Activated CD4-positive, alpha-beta memory T cell treated with anti-CD3 and anti-CD28 coated beads for 36 hours (primary cell): ENCODE measurements around the gene TCF7L1. TPM values are rescaled to one million over a fixed set of nuclear protein-coding genes. Genes with fewer than 3 reads are reported as not detected.
A peak's percentile ranks its signal among the peaks of the same experiment; 100 is the strongest.
"Not testable (repeated sequence)": the region's sequence is repeated elsewhere in the genome, so short reads cannot be mapped to it uniquely, and the experiment has no call there.

Experiments
- CTCF ChIA-PET: fragments of 350-600 bp; sonication (Branson Sonifier 250); formaldehyde crosslinking; loops from one replicate; lab custom pipeline; 2021; ENCODE audit warnings: antibody characterized with exemption, inconsistent platforms; lab: Charles Lee
- POLR2A ChIA-PET: fragments of 350-600 bp; sonication (Branson Sonifier 250); formaldehyde crosslinking; loops from one replicate; lab custom pipeline; 2021; ENCODE audit warnings: antibody characterized with exemption; lab: Charles Lee
- DNase-seq: peaks from one replicate; pipeline ENCODE4 v3.0.0-alpha.2; 2020
- H3K27ac Mint-ChIP-seq: one replicate; pipeline ENCODE4 v1.8.0; 2021; ENCODE audit warnings: mixed read lengths
- H3K27me3 Mint-ChIP-seq: one replicate; pipeline ENCODE4 v1.8.0; 2021; ENCODE audit warnings: mixed read lengths
- H3K36me3 Mint-ChIP-seq: one replicate; pipeline ENCODE4 v1.8.0; 2021; ENCODE audit warnings: mixed read lengths
- H3K4me1 Mint-ChIP-seq: one replicate; pipeline ENCODE4 v1.8.0; 2021; ENCODE audit warnings: low read depth, mixed read lengths
- H3K4me3 Mint-ChIP-seq: one replicate; pipeline ENCODE4 v1.8.0; 2021; ENCODE audit warnings: mild to moderate bottlenecking, mixed read lengths
- H3K9me3 Mint-ChIP-seq: one replicate; pipeline ENCODE4 v1.8.0; 2021; ENCODE audit warnings: mixed read lengths
- intact Hi-C: fragments of 100-400 bp; cut with micrococcal nuclease; formaldehyde crosslinking; loops from one replicate; pipeline ENCODE4 v1.15.1; 2023
- total RNA-seq, 2 experiments: library from RNA; stranded (reverse); gene quantifications; one replicate each; pipeline ENCODE4 v1.2.3, GENCODE V29; 2021

The TCF7L1 gene
- total RNA-seq, 2 experiments from 2014 or later = 0.07 TPM; not detected in 1

DNA sequence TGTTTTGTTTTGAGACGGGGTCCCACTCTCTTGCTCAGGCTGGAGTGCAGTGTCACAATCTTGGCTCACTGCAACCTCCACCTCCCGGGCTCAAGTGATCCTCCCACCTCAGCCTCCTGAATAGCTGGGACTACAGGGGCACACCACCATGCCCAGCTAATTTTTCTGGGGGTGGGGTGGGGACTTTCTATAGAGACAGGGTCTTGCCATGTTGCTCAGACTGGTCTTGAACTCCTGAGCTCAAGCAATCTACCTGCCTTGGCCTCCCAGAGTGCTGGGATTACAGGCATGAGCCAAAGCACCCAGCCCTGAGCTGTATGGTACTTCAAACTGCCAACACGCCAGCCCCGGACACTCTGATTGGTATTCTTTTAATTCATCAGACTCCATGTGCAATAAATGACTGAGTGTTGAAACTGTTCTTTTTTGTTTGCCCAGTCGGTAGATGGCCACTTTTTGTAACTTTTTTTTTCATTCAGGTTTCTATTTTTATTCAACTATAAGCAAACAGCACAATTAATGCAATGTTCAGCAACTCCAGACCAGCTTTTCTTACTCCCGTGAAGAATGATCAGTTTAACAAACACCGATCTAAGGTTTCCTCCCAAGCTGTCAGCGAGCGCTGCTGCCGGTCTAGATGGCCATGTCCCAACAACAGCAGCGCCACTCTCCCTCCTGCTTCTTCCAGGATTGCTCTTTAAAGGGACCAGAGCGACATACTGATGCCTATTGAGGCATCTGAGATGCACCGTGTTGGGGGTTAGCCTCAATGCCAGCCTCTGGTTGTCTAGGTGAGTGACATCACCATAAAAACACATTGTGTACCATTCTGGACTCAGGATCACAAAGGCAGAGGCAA, 207.1 kb downstream of the TCF7L1 start:
- Mint-ChIP-seq H3K9me3 (no peaks in the 10 kb centered on the region), H3K36me3 (peaks cover 15% of the 10 kb centered on the region), H3K4me3 (no peak overlapping the region), H3K27me3 (no peaks in the 10 kb centered on the region), H3K27ac (no peak overlapping the region), H3K4me1 (no peaks in the 10 kb centered on the region)
- DNase-seq = no peak
- ChIA-PET CTCF (no interaction called here), POLR2A (no interaction called here)
- intact Hi-C loops = no loop called here

DNA sequence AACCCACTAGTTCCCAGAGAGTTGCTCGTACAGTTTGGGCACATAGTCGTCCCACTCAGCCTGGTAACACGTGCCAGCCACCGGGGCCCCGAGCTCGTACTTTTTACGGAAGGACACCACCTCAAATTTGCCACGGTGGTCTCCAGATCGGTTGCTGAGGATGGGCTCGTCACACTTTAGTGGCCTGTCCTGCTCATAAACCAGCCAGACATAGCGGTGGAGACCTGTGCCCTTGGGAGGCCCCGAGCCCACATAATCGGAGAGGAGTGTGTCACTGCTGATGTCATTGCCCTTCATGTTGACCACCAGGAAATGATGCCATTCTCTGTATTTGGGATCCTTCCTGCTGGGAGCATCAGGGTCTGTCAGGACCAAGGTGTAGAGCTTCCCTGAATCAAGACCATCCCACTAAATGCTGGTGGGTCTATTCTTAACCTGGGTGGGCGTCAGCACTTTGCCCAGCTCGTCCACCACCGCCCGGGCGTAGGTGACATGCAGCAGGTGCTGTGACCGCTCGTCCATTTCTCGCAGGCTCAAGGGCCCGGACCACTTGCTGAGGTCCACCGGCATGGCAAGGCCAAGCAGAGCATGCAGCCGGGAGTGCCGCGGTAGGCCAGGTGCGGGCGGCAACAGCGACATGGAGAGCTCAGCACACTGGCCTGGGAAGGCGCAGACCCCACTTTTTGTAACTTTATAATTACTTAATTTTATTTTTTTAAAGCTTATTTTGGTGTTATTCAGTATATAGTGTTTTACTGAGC, 208.3 kb downstream of the TCF7L1 start:
- intact Hi-C loops = no loop called here
- Mint-ChIP-seq H3K4me1 (no peaks in the 10 kb centered on the region), H3K27ac (no peak overlapping the region), H3K27me3 (no peaks in the 10 kb centered on the region), H3K36me3 (peaks cover 15% of the 10 kb centered on the region), H3K4me3 (no peak overlapping the region), H3K9me3 (no peaks in the 10 kb centered on the region)
- CTCF ChIA-PET = interaction anchor here (0.7 kb wide), 1 partner anchor 13 kb away, joined by 3 read pairs; the partner anchor contains the start of genes ELMOD3 and RETSAT
- DNase-seq = no peak
- POLR2A ChIA-PET = no interaction called here

DNA sequence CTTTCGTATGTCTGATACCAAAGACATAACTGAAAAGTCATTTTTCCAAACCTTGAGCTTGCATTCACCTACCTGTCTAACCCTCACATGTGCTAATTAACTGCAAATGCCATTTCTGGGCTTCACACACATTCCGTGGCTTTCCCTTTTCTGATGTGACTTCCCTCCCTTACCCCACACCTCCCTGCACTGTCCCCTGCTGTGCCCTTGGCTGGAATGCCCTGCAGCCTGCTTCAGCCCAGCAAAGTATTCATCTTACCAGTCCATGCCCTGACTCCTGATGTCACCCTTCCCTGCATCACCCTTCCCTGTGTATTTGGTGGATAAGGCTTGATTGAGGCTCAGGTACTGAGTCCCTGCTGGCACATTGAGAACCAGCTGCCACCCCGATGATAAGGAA, 209.0 kb downstream of the TCF7L1 start:
- no peaks in the 10 kb centered on the region for H3K27me3 Mint-ChIP-seq
- ChIA-PET POLR2A (no interaction called here), CTCF (interaction anchor here (0.7 kb wide), 1 partner anchor 12 kb away, joined by 3 read pairs; the partner anchor contains the start of genes ELMOD3 and RETSAT)
- H3K36me3 Mint-ChIP-seq = peaks cover 15% of the 10 kb centered on the region
- intact Hi-C loops = no loop called here
- no peaks in the 10 kb centered on the region for H3K9me3 Mint-ChIP-seq
- H3K27ac Mint-ChIP-seq = no peak overlapping the region
- no peaks in the 10 kb centered on the region for H3K4me1 Mint-ChIP-seq
- no peak overlapping the region for H3K4me3 Mint-ChIP-seq
- DNase-seq = no peak

DNA sequence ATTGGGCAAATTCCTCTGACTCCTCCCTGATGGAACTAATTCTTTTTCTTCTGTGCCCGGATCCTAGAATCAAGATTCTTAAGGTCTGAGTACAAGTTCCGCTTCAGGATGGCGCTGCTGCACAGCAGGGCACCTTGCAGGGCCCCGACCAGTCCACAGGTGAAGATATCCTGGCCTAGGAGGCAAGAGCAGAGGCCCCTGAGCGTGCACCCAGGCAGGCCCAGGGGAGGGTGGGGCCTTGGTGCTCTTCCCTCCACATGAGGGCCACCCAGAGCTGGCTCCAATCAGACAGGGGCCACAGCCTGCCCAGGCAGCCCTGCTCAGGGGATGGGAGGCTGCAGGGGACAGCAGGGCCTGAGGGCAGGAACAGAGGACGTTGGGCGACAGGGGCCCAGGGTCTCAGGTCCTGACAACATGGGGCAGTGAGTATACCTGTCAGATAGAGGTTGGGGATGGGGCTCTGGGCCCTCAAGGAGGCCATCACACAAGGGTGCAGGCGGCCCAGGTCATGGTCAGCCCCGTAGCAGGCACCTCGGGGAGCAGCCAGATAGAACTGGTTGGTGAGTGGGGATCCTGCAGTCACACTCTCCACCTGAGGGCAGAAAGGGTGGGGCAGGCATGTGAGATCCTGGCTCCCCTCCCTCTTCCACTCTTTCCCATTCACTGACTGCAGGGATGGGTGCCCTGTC, 210.2 kb downstream of the TCF7L1 start:
- H3K4me3 Mint-ChIP-seq, H3K9me3 Mint-ChIP-seq, H3K4me1 Mint-ChIP-seq, H3K27ac Mint-ChIP-seq, intact Hi-C loops, CTCF ChIA-PET, POLR2A ChIA-PET, DNase-seq, H3K27me3 Mint-ChIP-seq: not testable (repeated sequence)
- peaks cover 18% of the 10 kb centered on the region for H3K36me3 Mint-ChIP-seq

DNA sequence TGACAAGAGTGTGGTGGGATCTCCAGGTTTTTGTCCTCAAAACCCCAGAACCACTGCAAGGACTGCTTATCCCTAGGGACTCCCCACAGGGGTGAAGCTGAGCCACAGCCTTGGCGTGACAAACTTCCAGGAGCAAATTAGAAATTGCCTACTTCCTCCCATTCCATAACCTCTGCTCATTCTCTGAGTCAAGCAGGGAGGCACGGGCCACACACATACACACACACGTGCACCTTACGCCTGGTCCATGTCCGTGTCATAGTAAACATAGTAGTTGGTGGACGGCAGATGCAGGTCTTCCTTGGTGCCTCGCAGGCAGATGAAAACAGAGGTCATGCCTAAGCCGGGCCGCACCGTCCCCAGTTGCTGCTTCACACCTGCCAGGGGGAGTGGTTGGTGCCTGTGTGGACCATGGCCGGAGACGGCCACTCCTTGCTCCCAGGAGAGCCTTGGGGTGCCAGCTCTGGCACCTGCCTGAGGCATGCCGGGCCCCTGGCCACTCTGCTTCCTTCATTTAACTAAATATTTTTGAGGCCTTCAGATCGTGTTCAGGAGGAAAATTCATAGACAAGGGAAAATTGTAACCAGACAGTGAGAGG, 211.3 kb downstream of the TCF7L1 start:
- CTCF ChIA-PET = no interaction called here
- intact Hi-C loops = no loop called here
- no peak for DNase-seq
- H3K27ac Mint-ChIP-seq = no peak overlapping the region
- no peaks in the 10 kb centered on the region for H3K9me3 Mint-ChIP-seq
- H3K36me3 Mint-ChIP-seq = peaks cover 19% of the 10 kb centered on the region
- no peak overlapping the region for H3K4me3 Mint-ChIP-seq
- POLR2A ChIA-PET = interaction anchor here (1.0 kb wide), 1 partner anchor 10 kb away, joined by 4 read pairs; the partner anchor contains the start of genes ELMOD3 and RETSAT
- H3K4me1 Mint-ChIP-seq = no peaks in the 10 kb centered on the region
- no peaks in the 10 kb centered on the region for H3K27me3 Mint-ChIP-seq

DNA sequence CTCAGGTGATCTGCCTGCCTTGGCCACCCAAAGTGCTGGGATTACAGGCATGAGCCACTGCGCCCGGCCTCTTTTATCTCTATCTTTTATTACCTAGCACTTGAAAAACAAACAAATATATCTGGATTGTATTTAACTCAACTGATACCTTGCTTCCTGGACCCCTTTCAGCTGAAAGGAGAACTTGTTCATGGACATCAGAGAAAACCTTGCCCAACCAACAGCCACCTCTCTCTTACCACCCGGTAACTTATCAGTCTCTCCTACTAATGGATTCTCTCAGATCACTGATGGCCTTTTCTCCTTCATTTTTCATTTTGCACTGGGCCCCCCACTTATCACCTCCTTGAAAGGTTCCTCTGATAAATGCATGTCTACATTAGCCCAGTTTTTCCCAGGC, 214.4 kb downstream of the TCF7L1 start:
- Mint-ChIP-seq H3K9me3 (no peaks in the 10 kb centered on the region), H3K4me3 (no peak overlapping the region), H3K36me3 (peaks cover 36% of the 10 kb centered on the region), H3K27ac (no peak overlapping the region), H3K4me1 (peaks cover 5% of the 10 kb centered on the region), H3K27me3 (no peaks in the 10 kb centered on the region)
- POLR2A ChIA-PET = no interaction called here
- no peak for DNase-seq
- CTCF ChIA-PET = no interaction called here
- intact Hi-C loops = no loop called here

DNA sequence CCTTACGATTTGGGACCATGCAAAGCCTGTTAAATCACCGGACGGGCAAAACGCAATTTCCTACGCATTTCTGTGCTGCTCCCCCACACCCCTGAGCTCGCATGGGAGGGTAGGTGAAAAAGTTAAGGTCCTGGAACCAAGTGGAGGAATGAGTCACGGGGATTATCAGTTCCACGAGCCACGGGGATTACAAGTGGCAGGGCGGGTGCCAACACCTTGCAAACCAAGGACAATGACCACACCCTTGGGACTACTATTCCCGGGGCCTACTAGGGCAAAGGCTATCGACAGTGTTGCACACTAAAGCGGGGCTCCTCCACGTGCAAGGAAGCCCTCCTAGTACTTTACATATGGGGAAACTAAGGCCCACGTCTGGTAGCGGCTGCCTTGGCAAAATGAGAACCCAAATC, 220.7 kb downstream of the TCF7L1 start:
- Mint-ChIP-seq H3K4me3 (peak overlapping the region; percentile 100), H3K27me3 (no peaks in the 10 kb centered on the region), H3K27ac (peak overlapping the region; percentile 95), H3K4me1 (peaks cover 40% of the 10 kb centered on the region), H3K36me3 (peaks cover 34% of the 10 kb centered on the region), H3K9me3 (no peaks in the 10 kb centered on the region)
- ChIA-PET CTCF (interaction anchor here (1.1 to 2.0 kb wide), 7 partner anchors 12 to 283 kb away, joined by 3 to 7 read pairs (median 3); no protein-coding TSS in a partner anchor), POLR2A (interaction anchor here (0.6 to 2.6 kb wide), 16 partner anchors 8 to 262 kb away, joined by 3 to 42 read pairs (median 4); partner anchors contain the start of genes GGCX, MAT2A, RNF181 and SH2D6)
- intact Hi-C loops = loop anchor here (1.0 kb wide), 4 partner anchors 26 to 185 kb away; partner anchors contain the start of genes MAT2A and SH2D6
- peak; percentile 35 for DNase-seq

DNA sequence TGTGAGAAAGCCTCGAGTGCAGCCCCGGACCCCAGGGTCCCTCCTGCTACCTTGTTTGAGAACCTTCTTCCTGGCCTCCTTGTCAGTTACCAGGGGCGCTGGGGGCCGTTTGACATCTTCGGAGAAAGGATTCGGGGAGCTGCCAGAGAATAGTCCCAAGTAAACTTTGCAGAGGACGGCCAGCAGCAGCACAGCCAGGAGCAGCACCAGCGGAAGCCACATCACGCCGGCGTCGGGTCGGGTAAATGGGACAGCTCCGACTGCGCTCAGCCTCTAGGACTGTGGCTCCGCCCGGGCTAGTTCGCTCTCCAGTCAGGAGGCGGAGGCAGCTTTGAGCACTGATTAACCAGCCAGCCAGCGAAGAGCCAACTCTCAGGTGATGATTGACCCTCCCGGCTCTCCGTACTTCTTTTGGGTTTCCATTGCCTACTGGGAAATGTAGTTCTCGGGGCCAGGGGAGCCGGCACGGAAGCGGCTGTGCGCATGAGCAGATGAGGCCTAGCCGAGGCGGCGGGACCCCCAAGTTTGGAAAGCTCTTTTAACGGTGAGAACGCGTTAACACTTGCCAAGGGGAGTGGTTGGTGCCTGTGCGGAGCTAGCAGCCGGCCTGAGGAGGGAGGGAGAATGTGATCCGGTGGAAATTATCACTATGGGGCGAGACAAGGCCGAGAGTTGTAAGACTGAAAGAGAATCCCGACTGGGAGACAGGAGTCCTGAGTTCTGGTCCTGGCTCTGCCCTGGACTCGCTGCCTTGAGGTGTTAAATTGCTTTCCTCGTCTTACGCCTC, 221.3 kb downstream of the TCF7L1 start, which contains the start of the genes ELMOD3 and RETSAT:
Gene ELMOD3 (plus strand): TSS at position 484 of the 787 bp plus-strand sequence. CDS start 2,430 bp downstream, outside the sequence.
Gene RETSAT (minus strand): TSS at position 243 of the 787 bp plus-strand sequence. CDS start 21 bp downstream, at position 222.
- intact Hi-C loops = loop anchor here (1.0 kb wide), 4 partner anchors 26 to 185 kb away; partner anchors contain the start of genes MAT2A and SH2D6
- Mint-ChIP-seq H3K36me3 (peaks cover 36% of the 10 kb centered on the region), H3K27me3 (no peaks in the 10 kb centered on the region), H3K4me3 (peak within 1 kb of the TSS; percentile 100), H3K4me1 (peaks cover 41% of the 10 kb centered on the region), H3K9me3 (no peaks in the 10 kb centered on the region), H3K27ac (peak within 1 kb of the TSS; percentile 95)
- CTCF ChIA-PET = interaction anchor here (0.7 to 2.0 kb wide), 11 partner anchors 8 to 283 kb away, joined by 3 to 7 read pairs (median 3); partner anchors contain the start of gene GGCX
- DNase-seq = peak; percentile 98
- POLR2A ChIA-PET = interaction anchor here (0.6 to 2.6 kb wide), 19 partner anchors 8 to 261 kb away, joined by 3 to 42 read pairs (median 4); partner anchors contain the start of genes GGCX, MAT2A, RNF181 and SH2D6

DNA sequence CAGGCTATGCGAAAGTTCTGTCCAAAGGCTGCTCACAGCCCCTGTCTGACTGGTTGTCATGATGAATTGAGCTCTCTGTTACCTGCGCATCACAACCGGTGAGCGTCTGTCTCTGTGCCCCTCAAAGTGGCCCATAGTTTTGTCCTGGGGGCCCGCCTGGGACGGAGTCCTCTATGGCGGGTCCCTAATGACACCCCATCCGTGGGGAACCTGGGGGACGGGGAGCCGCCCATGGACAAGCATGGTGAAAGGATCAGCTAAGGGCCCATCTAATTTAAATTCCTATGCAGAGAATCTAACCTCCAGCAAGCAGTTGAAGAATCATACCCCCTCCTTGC, 221.8 kb downstream of the TCF7L1 start:
- ChIA-PET CTCF (interaction anchor here (0.7 to 2.0 kb wide), 9 partner anchors 9 to 206 kb away, joined by 3 to 7 read pairs (median 3); partner anchors contain the start of gene GGCX), POLR2A (interaction anchor here (0.8 to 2.6 kb wide), 12 partner anchors 15 to 261 kb away, joined by 3 to 42 read pairs (median 5); partner anchors contain the start of genes GGCX, MAT2A, RNF181 and SH2D6)
- H3K27me3 Mint-ChIP-seq = no peaks in the 10 kb centered on the region
- peak overlapping the region; percentile 100 for H3K4me3 Mint-ChIP-seq
- peaks cover 41% of the 10 kb centered on the region for H3K4me1 Mint-ChIP-seq
- DNase-seq = no peak
- peak overlapping the region; percentile 95 for H3K27ac Mint-ChIP-seq
- H3K36me3 Mint-ChIP-seq = peaks cover 34% of the 10 kb centered on the region
- H3K9me3 Mint-ChIP-seq = no peaks in the 10 kb centered on the region
- intact Hi-C loops = no loop called here

DNA sequence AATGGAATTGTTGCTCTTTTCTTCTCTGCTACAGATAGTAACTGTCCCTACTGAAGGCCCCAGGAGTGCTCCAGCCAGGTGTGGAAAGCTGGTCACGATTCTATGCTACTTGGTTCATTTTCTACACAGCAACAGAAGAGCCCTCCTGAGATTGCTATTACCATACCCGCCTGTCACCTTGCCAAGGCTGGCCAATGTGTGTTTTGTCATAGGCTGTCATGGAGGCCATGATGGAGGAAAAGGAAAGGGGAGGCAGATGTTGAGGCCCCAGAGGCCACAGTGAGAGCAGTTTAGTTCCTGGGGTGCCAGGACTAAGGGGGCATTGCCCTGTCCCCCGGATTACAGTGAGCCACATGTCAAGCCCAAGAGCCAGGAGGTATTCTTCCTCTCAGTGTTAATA, 222.3 kb downstream of the TCF7L1 start:
- ChIA-PET POLR2A (interaction anchor here (1.1 to 2.6 kb wide), 3 partner anchors 28 to 248 kb away, joined by 3 to 42 read pairs (median 28); partner anchors contain the start of genes MAT2A and TGOLN2), CTCF (interaction anchor here (1.5 to 1.6 kb wide), 2 partner anchors 31 to 64 kb away, joined by 3 to 5 read pairs; no protein-coding TSS in a partner anchor)
- H3K4me1 Mint-ChIP-seq = peaks cover 41% of the 10 kb centered on the region
- peak overlapping the region; percentile 100 for H3K4me3 Mint-ChIP-seq
- no peaks in the 10 kb centered on the region for H3K27me3 Mint-ChIP-seq
- H3K36me3 Mint-ChIP-seq = peaks cover 29% of the 10 kb centered on the region
- DNase-seq = peak; percentile 11
- intact Hi-C loops = no loop called here
- no peak overlapping the region for H3K27ac Mint-ChIP-seq
- no peaks in the 10 kb centered on the region for H3K9me3 Mint-ChIP-seq
